ENCODE data around the gene CCDC116.
"Not testable (repeated sequence)": the region's sequence is repeated elsewhere in the genome, so short reads cannot be mapped to it uniquely, and the experiment has no call there.

CCDC116 gene

DNA sequence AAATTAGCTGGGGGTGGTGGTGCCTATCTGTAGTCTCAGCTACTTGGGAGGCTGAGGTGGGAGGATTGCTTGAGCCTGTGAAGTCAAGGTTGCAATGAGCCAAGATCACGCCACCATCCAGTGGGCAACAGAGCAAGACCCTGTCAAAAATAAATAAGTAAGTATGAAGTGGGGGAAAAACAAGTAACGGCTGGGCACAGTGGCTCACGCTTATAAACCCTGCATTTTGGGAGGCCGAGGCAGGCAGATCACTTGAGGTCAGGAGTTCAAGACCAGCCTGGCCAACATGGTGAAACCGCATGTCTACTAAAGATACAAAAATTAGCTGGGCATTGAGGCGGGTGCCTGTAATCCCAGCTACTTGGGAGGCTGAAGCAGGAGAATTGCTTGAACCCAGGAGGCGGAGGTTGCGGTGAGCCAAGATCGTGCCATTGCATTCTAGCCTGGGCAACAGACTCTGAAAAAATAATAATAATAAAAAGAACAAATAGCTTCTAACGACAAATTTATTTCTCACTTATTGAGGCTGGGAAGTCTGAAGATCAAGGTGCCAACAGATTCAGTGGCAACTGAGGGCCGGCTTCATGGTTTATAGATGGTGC is 22.9 kb upstream of the CCDC116 start:
- DNase-seq (ENCODE audit: low read depth), result not testable (repeated sequence)

DNA sequence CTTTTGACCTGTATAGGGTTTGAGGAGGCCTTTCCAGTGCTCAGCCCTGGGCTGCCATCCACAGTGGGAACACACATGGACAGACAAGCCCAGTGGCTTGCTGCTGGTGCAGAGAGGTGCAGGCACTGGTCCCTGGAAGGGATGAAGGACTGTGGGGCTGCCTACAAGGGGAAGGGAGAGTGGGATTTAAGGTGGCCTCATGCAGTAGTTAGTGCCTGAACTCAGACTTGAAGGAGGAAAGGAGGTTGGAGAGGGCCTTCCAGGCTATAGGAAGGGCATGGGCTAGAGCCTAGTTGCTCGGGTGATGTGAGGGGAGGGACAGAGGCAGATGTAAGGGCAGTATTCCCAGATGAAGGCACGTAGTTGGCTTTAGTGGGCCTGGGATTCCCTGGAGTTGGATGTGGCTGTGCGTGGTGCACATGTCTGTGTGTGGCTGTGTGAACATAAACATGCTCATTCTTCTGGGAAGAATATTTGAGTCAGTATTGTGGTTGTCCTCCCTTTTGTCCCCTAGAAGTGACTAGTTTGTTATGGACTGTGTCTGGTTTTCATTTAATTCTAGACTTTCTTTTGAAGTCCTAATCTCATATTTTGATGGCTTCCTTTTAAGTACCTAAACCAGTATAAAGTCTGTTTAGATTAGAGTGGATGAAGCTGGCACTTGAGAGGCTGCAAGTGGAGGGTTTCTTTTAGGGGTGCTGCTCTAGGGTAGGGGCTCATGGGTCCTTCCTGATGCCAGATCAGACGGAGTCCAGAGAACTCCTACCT is 21.2 kb upstream of the CCDC116 start:
- no peak for DNase-seq (ENCODE audit: low read depth)

DNA sequence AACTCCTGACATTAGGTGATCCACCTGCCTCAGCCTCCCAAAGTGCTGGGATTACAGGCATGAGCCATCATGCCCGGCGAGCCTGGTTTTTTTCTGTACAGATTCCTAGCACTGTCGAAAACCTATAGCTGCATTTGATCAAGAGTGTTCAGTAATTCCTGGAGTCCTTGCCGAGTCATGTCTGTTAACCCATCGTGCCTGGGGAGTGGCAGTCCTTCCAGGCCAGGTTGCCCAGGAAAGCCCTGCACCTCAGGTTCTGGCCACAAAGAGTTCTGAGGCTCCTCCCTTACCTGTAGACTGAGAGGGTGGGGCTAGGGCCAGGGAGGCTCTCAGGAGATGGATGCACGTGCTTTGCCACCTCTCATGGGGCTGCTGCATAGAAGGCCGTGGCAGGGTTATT is 19.7 kb upstream of the CCDC116 start:
- DNase-seq (ENCODE audit: low read depth), result no peak

DNA sequence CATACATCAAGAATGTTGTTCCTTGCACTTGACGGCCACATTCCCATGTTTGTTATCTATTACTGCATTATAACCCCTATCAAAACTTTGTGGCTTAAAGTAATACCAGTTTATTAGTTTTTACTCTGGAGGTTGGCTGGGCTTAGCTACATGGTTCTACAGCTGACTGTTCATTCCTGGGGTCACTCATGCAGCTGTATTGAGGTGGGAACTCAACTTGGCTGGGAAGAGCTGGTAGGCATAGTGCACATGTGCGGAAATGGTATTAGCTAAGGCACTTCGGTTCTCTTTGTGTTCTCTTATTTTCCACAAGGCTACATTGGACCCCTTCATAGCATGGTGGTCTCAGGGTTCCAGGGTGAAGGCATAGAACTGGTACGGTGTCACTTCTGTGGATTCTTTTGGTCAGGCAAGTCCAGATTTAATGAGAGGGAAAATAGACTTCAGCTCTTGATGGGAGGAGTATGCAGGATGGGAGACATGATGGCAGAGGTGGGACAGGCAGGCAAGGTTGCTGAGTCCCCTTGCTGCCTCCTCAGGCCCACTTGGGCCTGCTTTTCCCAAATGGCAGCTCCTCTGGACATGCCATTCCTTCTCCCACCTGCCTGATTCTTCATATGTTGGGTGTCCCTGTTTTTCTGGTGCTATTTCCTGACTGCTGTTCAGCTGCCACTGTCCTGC is 18.9 kb upstream of the CCDC116 start:
- no peak for DNase-seq (ENCODE audit: low read depth)

DNA sequence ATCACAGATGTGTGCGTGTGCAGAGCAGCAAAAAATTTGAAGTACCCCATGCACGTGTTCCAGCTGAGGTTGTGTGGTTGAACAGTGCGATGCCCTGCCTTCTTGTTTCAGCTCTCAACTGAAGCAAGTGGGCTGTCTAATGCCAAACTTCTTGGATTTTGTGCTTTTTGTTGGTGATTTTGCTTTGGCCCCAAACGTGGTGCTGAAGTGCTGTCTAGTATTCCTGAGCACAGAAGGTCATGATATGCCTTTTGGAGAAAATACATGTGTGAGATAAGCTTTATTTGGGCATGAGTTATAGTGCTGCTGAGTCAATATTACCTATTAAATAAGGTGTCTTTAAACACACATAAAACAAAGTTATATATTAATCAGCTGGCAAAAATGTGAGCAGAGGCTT is 16.8 kb upstream of the CCDC116 start:
- DNase-seq (ENCODE audit: low read depth), result no peak

DNA sequence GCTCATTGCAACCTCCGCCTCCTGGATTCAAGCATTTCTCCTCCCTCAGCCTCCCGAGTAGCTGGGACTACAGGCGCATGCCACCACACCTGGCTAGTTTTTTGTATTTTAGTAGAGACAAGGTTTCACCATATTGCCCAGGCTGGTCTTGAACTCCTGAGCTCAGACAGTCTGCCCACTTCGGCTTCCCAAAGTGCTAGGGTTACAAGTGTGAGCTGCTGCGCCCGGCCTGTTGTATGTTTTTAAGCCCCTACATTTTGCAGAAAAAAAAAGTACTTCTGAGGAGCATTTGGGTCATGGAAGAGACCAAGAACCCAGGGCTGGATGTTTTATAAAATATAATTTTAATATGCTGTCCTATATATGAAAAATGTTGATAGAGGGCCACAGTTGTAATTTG is 15.2 kb upstream of the CCDC116 start:
- DNase-seq (ENCODE audit: low read depth), result not testable (repeated sequence)

DNA sequence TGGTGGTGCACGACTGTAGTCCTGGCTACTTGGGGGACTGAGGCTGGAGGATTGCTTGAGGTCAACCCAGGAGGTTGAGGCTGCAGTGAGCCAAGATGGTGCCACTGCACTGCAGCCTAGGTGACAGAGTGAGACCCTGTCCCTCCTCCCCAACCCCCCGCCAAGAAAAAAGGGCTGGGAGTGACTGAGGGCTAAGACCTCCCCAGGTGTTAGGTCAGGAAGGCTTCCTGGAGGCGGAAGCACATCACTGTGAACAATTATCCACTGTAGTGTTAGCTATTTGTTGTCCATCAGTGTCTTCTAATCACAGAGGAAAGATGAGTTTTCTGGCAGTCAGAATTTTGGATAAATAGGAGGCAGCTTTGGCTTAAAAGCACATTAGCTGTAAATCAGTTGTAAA is 11.5 kb upstream of the CCDC116 start:
- no peak for DNase-seq (ENCODE audit: low read depth)

DNA sequence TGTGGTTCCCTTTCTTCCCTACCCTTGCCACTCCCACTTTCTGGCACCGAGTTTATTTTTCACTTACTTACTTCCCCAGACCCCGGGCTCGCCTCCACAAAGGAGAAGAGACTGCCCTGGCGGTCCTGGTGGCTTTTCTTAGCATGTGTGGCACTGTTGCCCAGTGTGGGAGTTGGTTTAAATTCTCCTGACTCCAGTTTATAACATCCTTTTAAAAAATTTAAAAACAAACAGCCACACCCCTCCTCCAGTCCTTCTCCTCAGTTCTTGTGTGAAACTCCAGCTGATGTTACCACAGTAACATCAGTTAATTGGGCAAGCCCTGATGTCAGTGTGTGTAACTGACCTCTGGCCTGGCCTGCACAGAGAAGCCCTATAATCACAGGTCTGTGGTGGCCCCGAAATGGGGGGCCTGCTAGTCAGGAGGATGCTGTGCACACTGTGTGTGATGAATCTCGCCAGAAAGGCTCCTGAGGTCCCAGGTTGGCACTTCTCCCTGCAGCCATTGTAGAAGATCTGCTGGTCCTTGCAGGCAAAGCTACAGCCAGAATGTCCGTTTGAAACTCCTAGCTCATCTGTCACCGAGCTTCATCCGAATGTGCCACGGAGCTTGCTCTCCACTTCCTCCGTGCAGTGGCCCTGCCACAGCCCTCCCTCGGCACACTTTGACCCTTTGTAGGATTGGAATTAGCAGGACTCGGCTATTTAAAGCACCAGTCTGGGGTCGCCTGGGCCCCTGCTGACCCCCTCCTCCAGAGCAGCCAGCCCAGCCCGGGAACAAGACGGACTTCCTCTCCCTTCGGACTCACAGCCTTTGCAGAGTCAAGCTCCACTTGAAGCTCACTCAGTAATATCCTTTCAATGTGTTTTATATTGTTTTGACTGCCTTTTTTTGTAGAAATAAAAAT is 10.3 kb upstream of the CCDC116 start:
- no peak for DNase-seq (ENCODE audit: low read depth)

DNA sequence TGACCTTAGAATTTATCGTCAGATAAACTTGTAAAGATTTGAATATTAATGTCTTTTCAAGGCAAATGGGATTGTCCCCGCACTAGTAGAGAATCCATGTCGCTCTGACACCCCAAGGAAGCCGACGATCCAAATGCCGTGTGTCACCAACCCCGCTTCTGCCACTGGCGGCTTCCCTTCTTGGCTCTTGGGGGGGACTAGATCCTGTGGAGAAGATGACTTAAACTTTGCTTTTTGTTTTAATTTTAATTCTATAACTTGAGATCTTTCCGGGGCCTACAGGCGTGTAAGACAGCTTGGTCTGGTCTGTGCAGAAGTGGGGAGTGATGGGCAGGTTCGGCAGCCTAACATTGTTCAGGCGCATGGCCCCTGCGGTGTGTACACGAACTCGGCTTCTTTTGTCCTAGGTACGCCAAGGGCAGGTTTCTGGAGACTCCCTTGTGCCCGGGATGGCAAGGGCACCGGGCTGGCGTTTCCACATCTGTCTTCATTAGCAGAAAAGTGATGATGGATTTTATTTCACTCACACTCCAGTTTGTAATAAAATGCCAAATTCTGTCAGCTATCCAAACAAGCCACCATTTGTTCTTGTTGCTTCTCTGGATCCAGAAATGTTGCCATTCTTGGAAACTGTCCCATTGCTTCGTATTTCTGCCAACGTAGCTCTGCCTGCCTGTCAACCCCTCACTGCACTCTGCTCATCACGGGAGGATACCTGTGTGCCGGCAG is 9.5 kb upstream of the CCDC116 start:
- DNase-seq (ENCODE audit: low read depth), result no peak

DNA sequence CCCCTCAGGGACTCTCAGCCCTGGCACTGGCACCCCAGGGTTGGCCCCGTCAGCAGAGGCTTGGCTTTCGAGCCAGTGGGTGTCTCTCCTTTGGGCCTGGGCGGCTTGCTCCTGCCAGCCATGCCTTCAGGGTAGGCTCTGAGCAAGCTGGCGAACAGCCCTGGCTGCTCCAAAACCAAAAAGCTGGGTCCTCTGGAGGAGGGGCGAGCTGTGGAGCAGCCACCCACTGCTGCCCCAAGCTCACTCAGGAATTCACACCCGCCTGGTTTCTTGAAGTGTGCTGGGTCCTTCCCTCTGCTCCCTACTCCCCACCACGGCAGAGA is 9.0 kb upstream of the CCDC116 start:
- DNase-seq (ENCODE audit: low read depth), result no peak

DNA sequence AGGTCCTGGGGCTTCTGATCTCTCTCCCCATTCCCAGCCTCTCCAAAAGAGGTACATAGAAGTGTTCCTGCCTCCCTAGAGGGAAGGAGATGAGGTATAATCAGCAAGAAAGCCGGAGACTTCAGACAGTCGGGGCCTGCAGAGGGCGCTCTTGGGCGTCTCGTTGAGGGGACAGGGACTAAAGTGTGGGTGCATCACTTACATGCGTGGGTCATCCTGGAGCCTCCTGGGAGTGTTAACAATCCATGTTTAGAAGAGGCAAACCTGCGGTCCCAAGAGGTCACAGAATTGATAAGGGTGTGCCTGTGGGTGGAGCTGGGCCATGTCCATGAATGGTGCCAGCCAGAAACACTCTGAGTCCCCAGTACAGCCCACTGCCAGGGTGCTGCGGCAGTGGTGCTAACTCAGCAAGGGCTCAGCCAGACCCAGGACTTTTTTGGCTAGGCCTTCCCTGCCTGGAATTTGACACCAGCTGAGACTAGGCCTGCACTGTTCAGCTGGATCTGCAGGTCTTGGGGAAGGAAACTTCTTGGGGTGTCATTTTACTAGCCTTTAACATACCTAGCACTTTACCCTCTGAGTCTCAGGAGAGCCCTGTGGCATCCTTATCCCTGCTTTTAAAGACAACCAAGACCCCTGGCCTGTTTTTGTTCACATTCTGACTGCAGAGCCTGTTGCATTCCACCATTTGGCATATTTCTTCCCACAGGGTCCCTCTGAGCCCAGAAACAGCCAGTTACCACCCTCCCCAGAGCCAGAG is 8.3 kb upstream of the CCDC116 start:
- no peak for DNase-seq (ENCODE audit: low read depth)

DNA sequence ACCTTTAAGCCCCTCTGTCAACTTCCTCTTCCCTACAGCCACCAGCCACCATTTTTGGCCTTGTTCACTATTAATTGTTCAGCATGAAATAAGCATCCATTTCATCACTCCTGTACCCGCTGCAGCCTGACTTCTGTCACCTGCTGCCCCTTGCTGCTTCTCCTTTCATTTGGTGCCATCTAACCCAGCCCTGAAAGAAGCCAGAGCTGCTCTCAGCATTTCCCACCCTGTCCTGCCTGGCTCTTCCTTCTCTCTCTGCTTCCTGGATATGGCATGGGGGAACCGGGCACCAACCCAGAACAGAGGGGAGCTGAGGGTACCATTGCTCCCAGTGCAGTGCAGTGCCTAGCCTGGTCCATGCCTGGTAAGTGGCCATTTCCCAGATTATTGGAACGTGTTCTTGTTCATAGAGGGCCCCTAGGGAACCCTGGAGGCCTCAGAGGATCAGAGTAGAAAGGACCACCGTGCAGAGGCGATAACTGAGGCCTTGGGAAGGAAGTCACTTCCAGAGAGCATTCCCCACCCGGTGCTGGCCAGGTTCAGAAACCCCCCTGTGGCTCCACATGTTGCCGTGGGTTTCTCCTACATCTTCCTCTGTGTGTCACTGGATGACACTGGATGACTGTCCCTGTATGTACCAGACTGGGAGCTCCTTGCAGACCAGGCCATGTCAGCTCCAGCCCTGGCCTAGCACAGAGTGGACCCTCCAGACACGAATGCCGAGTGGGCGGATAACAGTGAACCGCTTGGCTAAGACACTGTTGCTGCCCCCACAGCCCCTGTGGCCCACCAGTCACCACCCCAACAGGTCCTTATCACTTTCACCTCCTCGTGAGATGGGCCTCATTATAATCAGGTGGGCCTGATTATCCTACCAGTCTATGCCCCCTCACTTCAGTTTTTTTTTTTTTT is 7.4 kb upstream of the CCDC116 start:
- DNase-seq (ENCODE audit: low read depth), result no peak

DNA sequence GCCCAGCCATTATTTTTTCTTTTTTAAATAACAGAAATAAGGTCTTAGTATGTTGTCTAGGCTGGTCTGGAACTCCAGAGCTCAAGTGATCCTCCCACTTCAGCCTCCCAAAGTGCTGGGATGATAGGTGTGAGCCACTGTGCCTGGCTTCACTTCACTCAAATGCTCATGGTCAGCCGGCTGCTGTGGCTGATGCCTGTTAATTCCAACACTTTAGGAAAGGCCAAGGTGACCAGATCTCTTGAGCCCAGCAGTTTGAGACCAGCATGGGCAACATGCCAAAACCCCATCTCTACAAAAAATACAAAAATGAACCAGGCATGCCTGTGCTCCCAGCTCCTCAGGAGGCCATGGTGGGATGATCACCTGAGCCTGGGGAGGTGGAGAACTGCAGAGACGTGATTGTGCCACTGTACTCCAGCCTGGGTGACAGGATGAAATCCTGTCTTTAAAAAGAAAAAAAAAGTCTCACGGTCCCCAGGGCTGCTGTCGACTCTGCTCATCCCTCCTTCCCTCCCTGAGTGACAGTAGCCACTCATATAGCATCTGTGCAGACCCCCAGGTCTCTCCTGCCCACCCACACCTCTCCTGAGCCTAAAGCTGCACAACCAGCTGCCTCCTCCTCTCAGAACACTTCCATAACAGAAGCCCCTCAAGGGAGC is 6.4 kb upstream of the CCDC116 start:
- DNase-seq (ENCODE audit: low read depth), result no peak

DNA sequence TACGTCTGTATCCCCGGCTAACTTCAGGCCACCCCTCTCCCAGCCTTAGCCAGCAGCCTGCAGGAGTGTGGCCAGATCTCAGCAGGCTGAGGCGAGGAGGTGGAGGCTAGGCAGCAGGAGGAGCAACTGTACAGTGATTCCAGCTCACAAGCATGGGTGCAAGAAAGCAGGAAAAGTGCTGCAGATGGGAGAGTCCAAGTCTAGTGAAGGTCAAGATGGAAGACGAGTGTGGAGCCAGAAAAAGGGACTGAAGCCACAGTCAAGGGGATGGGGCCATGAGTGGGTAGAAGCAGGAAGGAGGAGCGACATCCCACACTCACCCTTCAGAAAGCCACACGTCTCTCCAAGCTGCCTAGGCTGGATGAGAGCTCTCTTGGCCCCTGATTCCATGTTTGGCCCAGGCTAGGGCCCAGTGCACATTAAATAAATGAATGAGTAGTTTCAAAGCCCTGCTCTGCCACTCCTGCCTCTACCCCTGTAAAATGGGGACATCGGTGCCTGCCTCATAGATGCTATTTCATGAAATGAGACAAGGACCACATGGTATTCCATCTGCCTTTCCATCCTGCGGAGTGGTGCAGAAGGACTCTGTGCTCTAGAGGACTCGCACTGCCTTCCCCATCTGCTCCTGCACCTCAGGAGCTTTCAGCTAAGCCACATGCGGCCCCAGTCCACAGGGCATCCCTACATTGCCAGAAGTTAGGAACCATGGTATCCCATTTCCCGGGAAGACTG is 5.7 kb upstream of the CCDC116 start:
- no peak for DNase-seq (ENCODE audit: low read depth)

DNA sequence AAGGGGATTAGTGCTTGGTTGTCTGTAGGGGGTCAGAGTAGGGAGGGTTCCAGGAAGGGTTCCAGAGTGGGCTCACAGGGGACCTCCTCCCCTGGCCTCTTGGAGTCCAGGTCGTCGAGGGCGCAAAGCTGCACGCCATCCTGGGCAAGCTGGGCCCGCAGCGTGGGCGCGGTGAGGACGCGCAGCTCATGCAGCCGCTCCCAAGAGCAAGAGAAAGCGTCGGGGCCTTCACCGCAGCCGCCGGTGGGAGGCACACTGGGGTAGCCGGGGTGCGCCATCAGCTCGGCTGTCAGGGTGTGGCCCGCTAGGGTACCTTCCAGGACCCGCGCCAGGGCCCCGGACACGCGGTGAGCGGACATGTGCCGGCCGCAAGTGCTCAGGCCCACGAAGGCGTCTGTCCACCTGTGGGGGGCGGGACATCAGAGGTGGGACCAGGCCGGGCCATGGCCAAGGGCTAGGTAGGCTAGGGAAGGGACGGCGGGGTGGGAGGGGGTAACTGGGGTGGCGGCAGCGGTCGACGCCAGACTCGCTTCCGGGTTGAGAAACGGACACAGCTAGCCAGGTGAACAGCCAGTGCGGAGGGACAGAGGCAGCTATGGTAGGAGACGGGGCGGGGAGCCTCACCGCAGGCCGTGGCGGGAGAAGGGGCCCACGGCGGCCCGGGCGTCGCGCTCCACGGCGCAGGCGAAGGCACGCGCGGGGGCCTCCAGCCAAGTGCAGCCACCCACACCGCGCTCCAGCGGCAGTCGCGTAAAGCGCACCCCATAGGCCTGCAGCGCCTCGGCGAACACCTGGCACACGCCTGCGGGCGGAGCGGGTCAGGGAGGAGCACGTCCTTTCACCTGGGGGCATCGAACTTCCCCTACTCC is 3.9 kb upstream of the CCDC116 start:
- DNase-seq (ENCODE audit: low read depth), result no peak

DNA sequence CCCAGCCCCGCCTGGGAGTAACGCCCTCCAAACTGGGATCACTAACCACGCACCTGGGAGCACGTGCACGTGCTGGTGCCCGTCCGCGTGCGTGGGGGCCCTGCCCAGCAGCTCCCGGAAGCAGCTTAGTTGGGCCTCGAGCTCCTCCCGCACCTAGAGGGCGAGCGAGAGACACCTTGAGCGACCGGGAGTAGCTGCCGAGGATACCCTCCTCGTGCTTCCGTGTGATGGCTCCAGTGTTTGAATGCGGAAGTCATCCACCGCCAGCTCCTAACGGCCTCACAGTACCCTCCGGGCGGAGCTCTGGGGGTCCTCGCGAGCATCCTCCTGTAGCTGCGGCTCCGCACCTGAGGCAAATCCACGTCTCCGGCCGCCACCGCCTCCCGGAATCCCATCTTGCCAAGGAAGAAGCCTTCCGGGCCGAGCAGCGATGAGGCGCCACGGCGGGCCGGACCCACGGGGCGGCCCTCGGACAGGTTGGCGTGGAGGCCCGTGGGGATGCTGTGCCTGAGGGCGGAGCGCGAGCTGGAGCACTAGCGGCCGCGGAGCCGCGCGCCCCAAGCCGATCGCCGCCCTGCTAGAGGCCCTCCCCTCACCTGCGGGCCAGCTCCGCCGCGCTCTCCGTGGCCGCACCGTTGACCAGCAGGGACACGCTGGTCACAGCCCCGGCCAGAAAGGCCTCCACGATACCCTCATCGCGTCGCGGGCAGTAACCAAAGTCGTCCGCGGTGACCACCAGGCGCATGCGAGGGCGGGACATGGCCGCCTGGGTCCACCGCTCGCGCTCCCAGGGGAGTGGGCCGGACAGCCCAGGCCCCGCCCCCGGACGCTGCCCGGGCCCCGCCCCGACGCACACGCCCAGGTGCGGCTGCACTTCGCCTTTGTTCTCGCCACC is 3.1 kb upstream of the CCDC116 start, which contains the start of gene YDJC:
Gene YDJC (minus strand): TSS at position 768 of the 895 bp plus-strand sequence. CDS start 8 bp downstream, at position 760.
- DNase-seq (ENCODE audit: low read depth), result peak; percentile 92

DNA sequence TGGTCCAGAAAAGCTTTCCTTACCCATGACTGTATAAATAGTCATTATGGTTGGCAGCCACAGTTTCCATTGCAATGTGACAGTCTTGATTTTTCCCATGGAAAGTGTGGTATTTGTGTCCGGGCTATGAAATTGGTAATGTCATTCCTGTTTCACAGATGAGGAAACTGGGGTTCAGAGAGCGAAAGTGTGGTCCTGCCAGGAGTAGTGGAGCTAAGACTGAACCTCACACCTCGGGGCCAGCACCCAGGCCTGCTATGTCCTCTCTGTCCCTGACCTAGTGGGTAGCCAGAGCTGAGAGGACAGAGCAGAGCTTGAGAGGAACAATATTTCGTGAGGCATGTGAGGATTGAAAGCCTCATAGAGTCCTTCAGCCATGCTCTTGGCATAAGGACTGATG is 1.5 kb upstream of the CCDC116 start:
- DNase-seq (ENCODE audit: low read depth), result no peak
